IPS DF 6.9 (cell line): ENCODE measurements around the gene MORF4L1.
"Not testable (repeated sequence)": the region's sequence is repeated elsewhere in the genome, so short reads cannot be mapped to it uniquely, and the experiment has no call there.

ENCODE experiments used
- DNase-seq: peaks from one replicate; pipeline ENCODE4 v3.0.0-alpha.2; 2013; ENCODE audit warnings: low read depth, low spot score
- H3K27ac ChIP-seq: one replicate; pipeline ENCODE4 v1.5.1; 2013; ENCODE audit warnings: low read length, control low read depth
- H3K27me3 ChIP-seq: 2 replicates; pipeline ENCODE4 v1.6.1; 2013; ENCODE audit warnings: mild to moderate bottlenecking, low read length; ENCODE audit not compliant: control insufficient read depth, insufficient read depth
- H3K36me3 ChIP-seq: 2 replicates; pipeline ENCODE4 v1.6.1; 2013; ENCODE audit warnings: low read length; ENCODE audit not compliant: control insufficient read depth, insufficient read depth
- H3K4me1 ChIP-seq: 2 replicates; pipeline ENCODE4 v1.6.1; 2013; ENCODE audit warnings: low read length; ENCODE audit not compliant: control insufficient read depth, insufficient read depth
- H3K4me3 ChIP-seq: 2 replicates; pipeline ENCODE4 v1.5.1; 2013; ENCODE audit warnings: mild to moderate bottlenecking, low read length
- H3K9me3 ChIP-seq: 2 replicates; pipeline ENCODE4 v1.6.1; 2013; ENCODE audit warnings: low read length, inconsistent platforms; ENCODE audit not compliant: control insufficient read depth, insufficient read depth
- WGBS: extraction: QIAGEN DNeasy Blood & Tissue Kit; methylation state at CpG from one replicate; pipeline ENCODE4 v1.1.7; 2013; ENCODE audit warnings: mixed read lengths, missing lambda C conversion rate; ENCODE audit not compliant: insufficient read length, insufficient coverage; 5-methylcytosine and 5-hydroxymethylcytosine counted together

Gene MORF4L1

DNA sequence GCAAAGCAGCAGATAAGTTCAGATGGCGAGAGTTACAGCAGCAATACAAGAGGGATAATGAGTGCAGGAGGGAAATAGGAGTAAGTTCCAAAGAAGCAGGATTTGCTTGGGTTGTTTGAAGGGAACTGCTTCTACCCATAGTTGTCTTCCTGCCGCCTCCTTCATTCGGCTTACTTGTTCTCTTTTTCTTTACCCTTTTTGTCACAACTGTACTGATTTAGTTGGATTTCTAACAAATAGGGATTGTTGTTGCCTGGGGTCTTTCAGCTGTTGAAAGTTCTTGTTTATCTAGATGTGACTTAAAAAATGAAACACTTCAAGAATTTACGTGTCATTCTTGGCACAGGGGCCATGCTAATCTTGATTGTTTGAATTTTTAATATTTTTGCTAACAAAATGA lies 25.9 kb downstream of the MORF4L1 start:
- DNase-seq = no peak

DNA sequence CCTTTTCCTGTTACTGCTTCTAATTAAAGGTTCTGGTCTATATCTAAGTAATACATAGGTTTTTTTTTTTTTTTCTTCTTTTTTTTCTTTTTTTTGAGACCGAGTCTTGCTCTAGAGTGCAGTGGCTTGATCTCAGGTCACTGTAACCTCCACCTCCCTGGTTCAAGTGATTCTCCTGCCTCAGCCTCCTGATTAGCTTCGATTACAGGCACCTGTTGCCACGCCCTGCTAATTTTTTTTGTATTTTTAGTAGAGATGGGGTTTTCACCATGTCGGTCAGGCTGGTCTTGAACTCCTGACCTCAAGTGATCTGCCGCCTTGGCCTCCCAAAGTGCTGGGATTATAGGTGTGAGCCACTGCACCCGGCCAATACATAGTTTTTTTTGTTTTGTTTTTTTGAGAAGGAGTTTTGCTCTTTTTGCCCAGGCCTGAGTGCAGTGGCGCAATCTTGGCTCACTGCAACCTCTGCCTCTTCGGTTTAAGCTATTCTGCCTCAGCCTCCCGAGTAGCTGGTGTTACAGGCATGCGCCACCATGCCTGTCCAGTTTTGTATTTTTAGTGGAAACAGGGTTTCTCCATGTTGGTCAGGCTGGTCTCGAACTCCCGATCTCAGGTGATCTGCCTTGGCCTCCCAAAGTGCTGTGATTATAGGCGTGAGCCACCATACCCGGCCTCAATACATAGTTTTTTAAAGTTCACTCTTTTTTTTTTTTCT lies 28.3 kb downstream of the MORF4L1 start:
- H3K4me3 ChIP-seq, H3K9me3 ChIP-seq, H3K4me1 ChIP-seq, DNase-seq, H3K27ac ChIP-seq, H3K27me3 ChIP-seq: not testable (repeated sequence)
- WGBS = no CpG with 5 or more reads among the region's 14 CpGs
- peaks cover 24% of the 10 kb centered on the region; the same call in 1 of the 2 replicates for H3K36me3 ChIP-seq

More for the DNA sequence above, 25.9 kb downstream of the MORF4L1 start:
- Histone ChIP-seq H3K36me3 (peaks cover 21% of the 10 kb centered on the region; the same call in 1 of the 2 replicates), H3K9me3 (no peaks in the 10 kb centered on the region), H3K27me3 (no peaks in the 10 kb centered on the region), H3K27ac (no peak overlapping the region), H3K4me1 (no peaks in the 10 kb centered on the region), H3K4me3 (no peak overlapping the region)
- WGBS = no CpG with 5 or more reads among the region's 4 CpGs

DNA sequence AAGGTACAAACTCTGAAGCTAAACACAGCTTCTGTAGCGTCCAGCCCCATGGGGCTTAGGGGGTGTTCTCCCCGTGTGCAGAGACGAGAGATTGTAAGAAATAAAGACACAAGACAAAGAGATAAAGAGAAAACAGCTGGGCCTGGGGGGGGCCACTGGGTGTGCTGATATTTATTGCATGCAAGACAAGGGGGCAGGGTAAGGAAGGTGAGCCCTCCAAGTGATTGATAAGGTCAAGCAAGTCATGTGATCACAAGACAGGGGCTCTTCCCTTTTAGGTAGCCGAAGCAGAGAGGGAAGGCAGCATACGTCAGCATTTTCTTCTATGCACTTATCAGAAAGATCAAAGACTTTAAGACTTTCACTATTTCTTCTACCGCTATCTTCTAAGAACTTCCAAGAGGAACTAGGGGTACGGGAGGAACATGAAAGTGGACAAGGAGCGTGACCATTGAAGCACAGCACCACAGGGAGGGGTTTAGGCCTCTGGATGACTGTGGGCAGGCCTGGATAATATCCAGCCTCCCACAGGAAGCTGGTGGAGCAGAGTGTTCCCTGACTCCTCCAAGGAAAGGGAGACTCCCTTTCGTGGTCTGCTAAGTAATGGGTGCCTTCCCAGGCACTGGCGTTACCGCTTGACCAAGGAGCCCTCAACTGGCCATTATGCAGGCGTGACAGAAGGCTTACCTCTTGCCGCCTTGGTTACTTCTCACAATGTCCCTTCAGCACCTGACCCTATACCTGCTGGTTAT lies 29.8 kb downstream of the MORF4L1 start:
- WGBS = no CpG with 5 or more reads among the region's 13 CpGs
- not testable (repeated sequence) for H3K4me1 ChIP-seq, H3K27me3 ChIP-seq, DNase-seq, H3K4me3 ChIP-seq, H3K27ac ChIP-seq, H3K9me3 ChIP-seq
- H3K36me3 ChIP-seq = peaks cover 28% of the 10 kb centered on the region; the same call in 1 of the 2 replicates

DNA sequence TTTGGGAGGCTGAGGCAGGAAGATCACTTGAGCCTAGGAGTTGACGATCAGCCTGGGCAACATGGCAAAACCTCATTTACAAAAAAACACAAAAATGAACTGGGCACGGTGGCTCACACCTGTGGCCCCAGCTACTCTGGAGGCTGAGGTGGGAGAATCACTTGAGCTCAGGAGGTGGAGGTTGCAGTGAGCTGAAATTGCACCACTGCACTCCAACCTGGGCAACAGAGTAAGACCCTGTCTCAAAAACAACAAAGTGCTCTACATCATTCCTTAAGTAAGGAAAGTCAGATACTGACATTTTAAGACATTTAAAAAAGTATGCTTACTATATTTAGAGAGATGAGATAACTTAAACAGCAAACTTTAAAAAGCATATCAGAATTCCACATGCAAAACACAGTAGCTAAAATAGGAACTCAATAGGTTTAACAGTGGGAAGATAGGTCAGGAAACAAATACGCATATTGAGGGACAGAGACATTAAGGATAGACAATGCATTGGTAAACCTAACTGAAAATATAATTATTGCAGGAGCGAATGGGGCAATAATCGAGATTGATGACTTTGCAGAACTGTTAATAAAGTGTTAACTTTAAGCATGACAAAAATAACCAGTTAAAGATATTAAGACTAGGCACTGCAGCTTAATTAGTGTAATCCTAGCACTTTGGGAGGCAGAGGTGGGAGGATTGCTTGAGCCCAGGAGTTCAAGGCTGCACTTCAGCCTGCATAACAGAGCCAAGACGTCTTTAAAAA lies 32.1 kb downstream of the MORF4L1 start:
- Histone ChIP-seq H3K36me3 (peaks cover 19% of the 10 kb centered on the region; the same call in 1 of the 2 replicates), H3K27ac (no peak overlapping the region)
- no CpG with 5 or more reads among the region's 6 CpGs for WGBS

DNA sequence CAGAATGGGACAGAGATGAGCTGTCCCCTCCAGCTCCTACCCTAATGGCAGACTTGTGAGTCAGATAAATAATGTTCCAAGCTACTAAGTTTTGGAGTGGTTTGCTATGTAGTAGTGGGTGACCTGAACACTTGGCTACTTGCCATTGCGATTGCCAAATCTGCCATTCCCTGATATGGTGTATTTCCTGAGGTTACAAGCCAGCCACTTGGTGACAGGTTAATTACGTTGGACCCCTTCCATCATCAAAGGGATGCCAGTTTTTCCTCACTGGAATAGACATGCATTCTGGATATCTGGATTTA lies 33.6 kb downstream of the MORF4L1 start:
- Histone ChIP-seq H3K4me1 (peaks cover 2% of the 10 kb centered on the region; the same call in 1 of the 2 replicates), H3K27ac (no peak overlapping the region), H3K4me3 (no peak overlapping the region), H3K9me3 (no peaks in the 10 kb centered on the region), H3K27me3 (no peaks in the 10 kb centered on the region), H3K36me3 (peaks cover 12% of the 10 kb centered on the region; the same call in 1 of the 2 replicates)
- no CpG with 5 or more reads among the region's 2 CpGs for WGBS
- no peak for DNase-seq

More for the DNA sequence above, 32.1 kb downstream of the MORF4L1 start:
- DNase-seq = no peak
- H3K4me1 ChIP-seq = peaks cover 2% of the 10 kb centered on the region; the same call in 1 of the 2 replicates
- no peak overlapping the region for H3K4me3 ChIP-seq
- no peaks in the 10 kb centered on the region for H3K9me3 ChIP-seq
- H3K27me3 ChIP-seq = no peaks in the 10 kb centered on the region

DNA sequence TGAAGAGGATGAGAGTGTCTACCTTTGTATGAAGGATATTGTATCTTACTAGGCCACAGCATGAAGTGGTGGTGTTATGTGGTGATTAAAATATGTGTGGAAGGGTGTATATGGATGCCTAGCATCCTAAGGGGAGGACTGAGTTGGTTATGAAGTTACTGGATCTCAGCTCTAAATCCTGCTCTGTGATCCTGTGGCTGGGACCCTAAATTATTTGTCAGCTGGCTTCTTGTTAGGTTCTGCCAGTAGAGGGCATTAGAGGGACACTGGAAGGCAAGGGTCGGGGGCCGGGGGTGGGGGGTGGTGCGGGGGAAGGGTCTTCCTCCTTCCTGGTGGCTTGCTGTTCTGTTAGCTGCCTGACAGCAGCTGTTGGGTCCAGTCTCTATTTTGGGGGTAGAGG lies 34.9 kb downstream of the MORF4L1 start:
- H3K36me3 ChIP-seq = peaks cover 13% of the 10 kb centered on the region; the same call in 1 of the 2 replicates
- no peaks in the 10 kb centered on the region for H3K9me3 ChIP-seq
- no CpG with 5 or more reads among the region's 3 CpGs for whole genome bisulfite sequencing
- H3K27me3 ChIP-seq = no peaks in the 10 kb centered on the region
- no peak overlapping the region for H3K4me3 ChIP-seq
- H3K27ac ChIP-seq = no peak overlapping the region
- peak; percentile 45 for DNase-seq
- peaks cover 2% of the 10 kb centered on the region; the same call in 1 of the 2 replicates for H3K4me1 ChIP-seq

DNA sequence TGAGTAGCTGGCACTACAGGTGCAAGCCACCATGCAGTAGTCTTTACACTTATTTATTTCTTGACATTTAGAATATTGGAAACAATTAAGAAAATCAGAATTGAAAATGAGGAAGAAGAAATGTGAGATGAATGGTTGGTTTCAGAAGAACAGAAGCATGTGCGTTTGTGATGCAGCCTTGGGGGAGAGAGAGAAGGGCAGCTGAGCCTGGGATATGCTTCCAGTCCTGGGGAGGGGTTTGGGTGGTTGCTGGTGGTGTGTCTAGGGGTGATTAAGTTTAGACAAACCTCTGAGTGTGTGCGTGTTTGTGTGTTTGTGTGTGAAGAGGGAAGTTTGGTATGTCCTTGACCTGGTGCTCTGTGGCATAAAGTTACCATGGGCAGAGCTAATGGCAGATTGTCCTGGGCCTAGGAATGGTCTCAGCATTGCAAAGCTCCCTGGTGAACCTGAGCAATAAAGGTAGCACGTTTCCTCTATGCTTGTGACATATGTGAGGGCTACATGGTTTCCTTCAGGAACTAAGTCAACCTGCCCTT lies 36.5 kb downstream of the MORF4L1 start:
- Histone ChIP-seq H3K27ac (no peak overlapping the region), H3K4me3 (no peak overlapping the region), H3K27me3 (no peaks in the 10 kb centered on the region), H3K36me3 (peaks cover 12% of the 10 kb centered on the region), H3K9me3 (no peaks in the 10 kb centered on the region), H3K4me1 (peaks cover 2% of the 10 kb centered on the region; the same call in 1 of the 2 replicates)
- DNase-seq = no peak
- 100% methylated on average over 2 of the region's 3 CpGs for WGBS

DNA sequence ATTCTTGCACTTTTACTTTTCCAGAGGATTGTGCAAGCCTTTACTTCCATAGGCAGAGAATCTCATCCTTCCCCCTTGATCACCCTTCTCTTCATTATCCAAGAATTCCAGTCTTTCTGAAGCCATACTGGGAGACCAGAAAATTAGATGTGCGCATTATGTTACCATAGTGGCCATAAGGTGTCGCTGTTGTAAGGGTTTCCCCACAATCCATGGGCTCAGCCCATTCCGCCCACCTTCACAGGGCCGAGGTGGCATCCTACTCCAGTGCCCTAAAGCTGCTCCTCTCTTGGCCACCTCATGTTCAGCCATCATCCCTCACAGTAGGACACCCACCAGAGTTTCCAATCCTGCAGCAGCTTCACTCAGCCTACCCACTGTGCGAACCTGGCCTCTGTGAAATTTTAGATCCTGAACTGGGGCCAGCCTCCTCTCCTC lies 37.1 kb downstream of the MORF4L1 start:
- Histone ChIP-seq H3K27ac (no peak overlapping the region), H3K4me3 (no peak overlapping the region), H3K27me3 (no peaks in the 10 kb centered on the region), H3K36me3 (peaks cover 8% of the 10 kb centered on the region), H3K9me3 (no peaks in the 10 kb centered on the region), H3K4me1 (peaks cover 2% of the 10 kb centered on the region; the same call in 1 of the 2 replicates)
- peak; percentile 68 for DNase-seq
- no CpG with 5 or more reads among the region's 5 CpGs for WGBS

DNA sequence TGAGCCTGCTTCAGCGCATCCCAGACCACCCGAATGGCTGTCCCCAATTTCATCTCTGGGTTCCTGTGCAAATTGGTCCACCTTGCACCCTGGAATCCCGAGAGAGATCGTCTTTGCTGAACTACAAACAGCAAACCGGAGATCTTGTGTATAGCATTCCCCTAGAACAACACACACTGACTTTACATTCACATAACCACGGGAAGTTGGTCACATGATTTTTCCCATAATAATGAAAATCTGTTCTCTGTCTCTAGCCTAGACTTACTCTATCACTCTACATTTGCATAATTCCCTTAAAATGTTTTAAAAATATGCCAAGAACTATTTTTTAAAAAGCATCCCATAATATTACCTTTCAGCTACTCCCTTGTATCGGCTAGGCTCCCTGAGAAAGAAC lies 37.6 kb downstream of the MORF4L1 start:
- H3K36me3 ChIP-seq = peaks cover 8% of the 10 kb centered on the region
- peaks cover 2% of the 10 kb centered on the region; the same call in 1 of the 2 replicates for H3K4me1 ChIP-seq
- DNase-seq = no peak
- no peak overlapping the region for H3K4me3 ChIP-seq
- H3K27me3 ChIP-seq = no peaks in the 10 kb centered on the region; the same call in 1 of the 2 replicates
- no CpG with 5 or more reads among the region's 7 CpGs for WGBS
- no peaks in the 10 kb centered on the region for H3K9me3 ChIP-seq
- no peak overlapping the region for H3K27ac ChIP-seq

DNA sequence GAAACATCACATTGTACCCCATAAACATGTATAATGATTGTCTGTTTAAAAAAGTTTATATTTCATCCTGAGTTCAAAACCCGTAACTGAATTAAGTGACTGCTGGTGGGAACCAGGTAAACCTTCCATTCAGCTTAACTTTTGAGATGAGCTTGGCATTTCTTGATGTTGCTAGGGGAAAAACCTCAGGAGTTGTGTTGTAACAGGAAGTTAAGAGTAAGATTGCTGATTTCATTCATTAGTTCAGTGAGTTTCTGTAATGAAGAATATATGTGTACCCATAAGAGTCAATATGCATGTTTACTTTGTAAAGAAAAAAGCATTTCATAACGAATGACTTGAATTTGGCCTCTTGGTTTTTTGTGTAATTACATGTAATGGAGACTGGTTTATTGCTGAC lies 39.6 kb downstream of the MORF4L1 start:
- no peak for DNase-seq
- no CpG with 5 or more reads among the region's 2 CpGs for WGBS
- no peak overlapping the region for H3K4me3 ChIP-seq
- H3K36me3 ChIP-seq = peaks cover 3% of the 10 kb centered on the region
- peaks cover 2% of the 10 kb centered on the region; the same call in 1 of the 2 replicates for H3K4me1 ChIP-seq
- no peaks in the 10 kb centered on the region; the same call in 1 of the 2 replicates for H3K27me3 ChIP-seq
- no peak overlapping the region for H3K27ac ChIP-seq
- H3K9me3 ChIP-seq = no peaks in the 10 kb centered on the region
